ENCODE data around the gene RFC3. TPM values are rescaled to one million over a fixed set of nuclear protein-coding genes. Genes with fewer than 3 reads are reported as not detected.

Gene RFC3
- polyA plus RNA-seq, 1 of the 3 experiments (the other 2 are of a cell fraction): 15.8 TPM

GRCh38 chr13:33865945-33866344 lies 48.0 kb downstream of the RFC3 start:
- Histone ChIP-seq H4K20me1 (ENCODE audit: insufficient read depth) (no peaks in the 10 kb centered on the region), H3K4me2 (no peak overlapping the region), H3K79me2 (ENCODE audit: insufficient read depth) (no peaks in the 10 kb centered on the region), H3K36me3 (replicated peaks in 1 of 2; ENCODE audit: control insufficient read depth in 1 of 2, insufficient read depth in 2 of 2, low read length in 1 of 2) (no peaks in the 10 kb centered on the region), H3K9ac (no peak overlapping the region), H3F3A (replicated peaks; ENCODE audit: insufficient read depth) (no peaks in the 10 kb centered on the region), H3K4me1 (ENCODE audit: control insufficient read depth in 1 of 2, insufficient read depth in 2 of 2, low read depth in 1 of 2, low read length in 1 of 2) (peaks cover 0 to 3% of the 10 kb centered on the region in 2 experiments; a peak in 2 of 4 replicates), H3K4me3 (ENCODE audit: low read depth in 2 of 2, low read length in 1 of 2) (no peak overlapping the region), H3K9me2 (no peaks in the 10 kb centered on the region), H3K9me3 (no peaks in the 10 kb centered on the region), H2AFZ (ENCODE audit: low read depth) (no peak overlapping the region), H3K27ac (ENCODE audit: low read depth in 2 of 2, low read length in 1 of 2) (no peak overlapping the region), H3K27me3 (ENCODE audit: insufficient read depth) (no peaks in the 10 kb centered on the region)
- 87% methylated on average over 4 of the region's 4 CpGs for WGBS (ENCODE audit: low lambda C conversion rate)
- TF ChIP-seq YY1 (IDR thresholded peaks at IDR 0.05; ENCODE audit: low read depth): no peak
- no peak for TF ChIP-seq GABPA (IDR thresholded peaks at IDR 0.05; ENCODE audit: low read depth)
- no peak for TF ChIP-seq FOXM1 (IDR thresholded peaks at IDR 0.05; ENCODE audit: low read depth)
- TF ChIP-seq FOSL2 (IDR thresholded peaks at IDR 0.05; ENCODE audit: borderline replicate concordance, low read depth): no peak
- TF ChIP-seq SIN3A (IDR thresholded peaks at IDR 0.05; ENCODE audit: borderline replicate concordance, low read depth, low read length): no peak
- no peak for TF ChIP-seq TAF1 (IDR thresholded peaks at IDR 0.05; ENCODE audit: borderline replicate concordance, low read depth, low read length)
- TF ChIP-seq EZH2phosphoT487 (IDR thresholded peaks at IDR 0.05; ENCODE audit: borderline replicate concordance, low read depth): no peak
- no peak for TF ChIP-seq MAX (IDR thresholded peaks at IDR 0.05; ENCODE audit: low read depth)
- TF ChIP-seq NRF1 (IDR thresholded peaks at IDR 0.05; ENCODE audit: low read depth, low read length): no peak
- TF ChIP-seq POLR2AphosphoS5 (IDR thresholded peaks at IDR 0.05; ENCODE audit: low read depth, low read length): no peak
- TF ChIP-seq, protein P1, sequence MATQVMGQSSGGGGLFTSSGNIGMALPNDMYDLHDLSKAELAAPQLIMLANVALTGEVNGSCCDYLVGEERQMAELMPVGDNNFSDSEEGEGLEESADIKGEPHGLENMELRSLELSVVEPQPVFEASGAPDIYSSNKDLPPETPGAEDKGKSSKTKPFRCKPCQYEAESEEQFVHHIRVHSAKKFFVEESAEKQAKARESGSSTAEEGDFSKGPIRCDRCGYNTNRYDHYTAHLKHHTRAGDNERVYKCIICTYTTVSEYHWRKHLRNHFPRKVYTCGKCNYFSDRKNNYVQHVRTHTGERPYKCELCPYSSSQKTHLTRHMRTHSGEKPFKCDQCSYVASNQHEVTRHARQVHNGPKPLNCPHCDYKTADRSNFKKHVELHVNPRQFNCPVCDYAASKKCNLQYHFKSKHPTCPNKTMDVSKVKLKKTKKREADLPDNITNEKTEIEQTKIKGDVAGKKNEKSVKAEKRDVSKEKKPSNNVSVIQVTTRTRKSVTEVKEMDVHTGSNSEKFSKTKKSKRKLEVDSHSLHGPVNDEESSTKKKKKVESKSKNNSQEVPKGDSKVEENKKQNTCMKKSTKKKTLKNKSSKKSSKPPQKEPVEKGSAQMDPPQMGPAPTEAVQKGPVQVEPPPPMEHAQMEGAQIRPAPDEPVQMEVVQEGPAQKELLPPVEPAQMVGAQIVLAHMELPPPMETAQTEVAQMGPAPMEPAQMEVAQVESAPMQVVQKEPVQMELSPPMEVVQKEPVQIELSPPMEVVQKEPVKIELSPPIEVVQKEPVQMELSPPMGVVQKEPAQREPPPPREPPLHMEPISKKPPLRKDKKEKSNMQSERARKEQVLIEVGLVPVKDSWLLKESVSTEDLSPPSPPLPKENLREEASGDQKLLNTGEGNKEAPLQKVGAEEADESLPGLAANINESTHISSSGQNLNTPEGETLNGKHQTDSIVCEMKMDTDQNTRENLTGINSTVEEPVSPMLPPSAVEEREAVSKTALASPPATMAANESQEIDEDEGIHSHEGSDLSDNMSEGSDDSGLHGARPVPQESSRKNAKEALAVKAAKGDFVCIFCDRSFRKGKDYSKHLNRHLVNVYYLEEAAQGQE (IDR thresholded peaks at IDR 0.05; ENCODE audit: low read depth, low read length): no peak
- ChIA-PET CTCF (no interaction called here), POLR2A (no interaction called here)
- DNase-seq: no peak

- ChIA-PET POLR2A (no interaction called here), CTCF (interaction anchor here (1.3 to 1.4 kb wide), 2 partner anchors 27 to 210 kb away, joined by 5 to 6 read pairs; no protein-coding TSS in a partner anchor)
- no peaks in the 10 kb centered on the region for H3K79me2 ChIP-seq (ENCODE audit: insufficient read depth)
- no peak overlapping the region for H3K27ac ChIP-seq (ENCODE audit: low read depth in 2 of 2, low read length in 1 of 2)
- no peak overlapping the region for H3K9ac ChIP-seq
- TF ChIP-seq, protein P2, sequence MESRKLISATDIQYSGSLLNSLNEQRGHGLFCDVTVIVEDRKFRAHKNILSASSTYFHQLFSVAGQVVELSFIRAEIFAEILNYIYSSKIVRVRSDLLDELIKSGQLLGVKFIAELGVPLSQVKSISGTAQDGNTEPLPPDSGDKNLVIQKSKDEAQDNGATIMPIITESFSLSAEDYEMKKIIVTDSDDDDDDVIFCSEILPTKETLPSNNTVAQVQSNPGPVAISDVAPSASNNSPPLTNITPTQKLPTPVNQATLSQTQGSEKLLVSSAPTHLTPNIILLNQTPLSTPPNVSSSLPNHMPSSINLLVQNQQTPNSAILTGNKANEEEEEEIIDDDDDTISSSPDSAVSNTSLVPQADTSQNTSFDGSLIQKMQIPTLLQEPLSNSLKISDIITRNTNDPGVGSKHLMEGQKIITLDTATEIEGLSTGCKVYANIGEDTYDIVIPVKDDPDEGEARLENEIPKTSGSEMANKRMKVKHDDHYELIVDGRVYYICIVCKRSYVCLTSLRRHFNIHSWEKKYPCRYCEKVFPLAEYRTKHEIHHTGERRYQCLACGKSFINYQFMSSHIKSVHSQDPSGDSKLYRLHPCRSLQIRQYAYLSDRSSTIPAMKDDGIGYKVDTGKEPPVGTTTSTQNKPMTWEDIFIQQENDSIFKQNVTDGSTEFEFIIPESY (IDR thresholded peaks at IDR 0.05; ENCODE audit: borderline replicate concordance, low read depth): no peak
- TF ChIP-seq RFX5 (IDR thresholded peaks at IDR 0.05; ENCODE audit: low read length): no peak
- TF ChIP-seq PBX3 (IDR thresholded peaks at IDR 0.05): no peak
- no peak for TF ChIP-seq EZH2phosphoT487 (IDR thresholded peaks at IDR 0.05; ENCODE audit: borderline replicate concordance, low read depth)
- no peak for TF ChIP-seq ELF1 (IDR thresholded peaks at IDR 0.05)
- TF ChIP-seq RCOR1 (IDR thresholded peaks at IDR 0.05; ENCODE audit: low read length): no peak
- peak; percentile 19 for TF ChIP-seq CTCF (IDR thresholded peaks at IDR 0.05)
- no peaks in the 10 kb centered on the region for H3K27me3 ChIP-seq (ENCODE audit: insufficient read depth)
- H2AFZ ChIP-seq (ENCODE audit: low read depth): no peak overlapping the region
- 94% methylated on average over 3 of the region's 3 CpGs for WGBS (ENCODE audit: low lambda C conversion rate)
- H3K4me1 ChIP-seq (ENCODE audit: control insufficient read depth in 1 of 2, insufficient read depth in 2 of 2, low read depth in 1 of 2, low read length in 1 of 2): no peaks in the 10 kb centered on the region; a peak in 1 of 4 replicates
- no peaks in the 10 kb centered on the region for H3F3A ChIP-seq (replicated peaks; ENCODE audit: insufficient read depth)
- H3K4me3 ChIP-seq (ENCODE audit: low read depth in 2 of 2, low read length in 1 of 2): no peak overlapping the region
- no peak for DNase-seq
- no peaks in the 10 kb centered on the region for H3K9me2 ChIP-seq
- H3K4me2 ChIP-seq: no peak overlapping the region
- H3K9me3 ChIP-seq: no peaks in the 10 kb centered on the region
- H3K36me3 ChIP-seq (replicated peaks in 1 of 2; ENCODE audit: control insufficient read depth in 1 of 2, insufficient read depth in 2 of 2, low read length in 1 of 2): no peaks in the 10 kb centered on the region
- no peaks in the 10 kb centered on the region for H4K20me1 ChIP-seq (ENCODE audit: insufficient read depth)
Measured at GRCh38 chr13:33867472-33867871, 49.5 kb downstream of the RFC3 start.

All from SK-N-SH (cell line).